Effector memory CD8-positive, alpha-beta T cell (primary cell): ENCODE data around the gene TNNC2.
"Not testable (repeated sequence)": the region's sequence is repeated elsewhere in the genome, so short reads cannot be mapped to it uniquely, and the experiment has no call there.

Source experiments
- ATAC-seq: fragments of 150-1000 bp; cut with Tn5 transposase; replicated peaks from 2 replicates; pipeline ENCODE4 v1.10.0; 2021; ENCODE audit warnings: mild to moderate bottlenecking, moderate library complexity
- DNase-seq, 3 experiments: peaks; one replicate each; pipeline ENCODE4 v3.0.0; 2021
- H3K27ac Mint-ChIP-seq, 2 donors: one replicate each; pipeline ENCODE4 v1.8.0; 2022; ENCODE audit warnings: mild to moderate bottlenecking in 2 of 2, mixed read lengths in 2 of 2, moderate library complexity in 2 of 2
- H3K27me3 Mint-ChIP-seq, 2 donors: one replicate each; pipeline ENCODE4 v1.8.0; 2022; ENCODE audit warnings: mixed read lengths in 2 of 2
- H3K36me3 Mint-ChIP-seq: one replicate; pipeline ENCODE4 v1.8.0; 2022; ENCODE audit warnings: mild to moderate bottlenecking, moderate library complexity, mixed read lengths; ENCODE audit not compliant: insufficient read depth
- H3K4me1 Mint-ChIP-seq, 2 donors: one replicate each; pipeline ENCODE4 v1.8.0; 2022; ENCODE audit warnings: low read depth in 2 of 2, mixed read lengths in 2 of 2
- H3K4me3 Mint-ChIP-seq, 2 donors: one replicate each; pipeline ENCODE4 v1.8.0; 2022; ENCODE audit warnings: mild to moderate bottlenecking in 2 of 2, mixed read lengths in 2 of 2, moderate library complexity in 2 of 2
- H3K9me3 Mint-ChIP-seq, 2 donors: one replicate each; pipeline ENCODE4 v1.8.0; 2022; ENCODE audit warnings: mixed read lengths in 2 of 2

Gene TNNC2

GRCh38 chr20:45840700-45841198 is 13.6 kb upstream of the TNNC2 start:
- no peak for DNase-seq
- H3K27me3 Mint-ChIP-seq: no peaks in the 10 kb centered on the region
- H3K27ac Mint-ChIP-seq: no peak overlapping the region
- H3K9me3 Mint-ChIP-seq: no peaks in the 10 kb centered on the region
- peaks cover 6 to 10% of the 10 kb centered on the region in 2 donors for H3K4me1 Mint-ChIP-seq
- no peak for ATAC-seq
- peaks cover 18% of the 10 kb centered on the region for H3K36me3 Mint-ChIP-seq
- no peak overlapping the region for H3K4me3 Mint-ChIP-seq

- H3K4me1 Mint-ChIP-seq: peaks cover 9 to 11% of the 10 kb centered on the region in 2 donors
- peak overlapping the region in 1 of 2 donors; percentile 68 for H3K27ac Mint-ChIP-seq
- no peaks in the 10 kb centered on the region for H3K9me3 Mint-ChIP-seq
- DNase-seq (no peak), ATAC-seq (no peak)
- H3K27me3 Mint-ChIP-seq: no peaks in the 10 kb centered on the region
- no peak overlapping the region for H3K4me3 Mint-ChIP-seq
- H3K36me3 Mint-ChIP-seq: no peaks in the 10 kb centered on the region
These were observed 9.7 kb upstream of the TNNC2 start for GRCh38 chr20:45836841-45837240.

DNA sequence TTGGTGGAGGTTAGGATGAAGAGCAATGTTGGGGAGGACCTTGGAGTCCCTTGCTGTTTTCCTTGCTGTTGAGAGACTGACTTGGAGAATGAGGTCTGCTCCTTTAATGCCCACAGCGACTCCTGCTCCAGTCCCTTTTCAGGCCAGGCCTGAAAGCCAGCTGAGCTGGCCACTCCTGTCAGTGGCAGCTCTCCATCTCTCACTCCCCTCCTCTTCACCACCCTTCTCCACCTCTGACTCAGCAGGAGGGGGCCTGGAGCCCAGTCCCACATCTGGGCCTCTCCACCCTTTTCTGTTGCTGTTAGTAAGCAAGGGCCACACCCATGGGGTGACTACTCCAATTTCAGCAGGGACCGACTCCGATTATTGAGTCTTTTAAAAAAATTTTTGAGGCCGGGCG is 8.7 kb upstream of the TNNC2 start:
- DNase-seq: no peak
- Mint-ChIP-seq H3K27ac (peak overlapping the region; percentile 16 to 68), H3K4me1 (peaks cover 9 to 11% of the 10 kb centered on the region in 2 donors), H3K4me3 (peak overlapping the region in 1 of 2 donors; percentile 15), H3K27me3 (no peaks in the 10 kb centered on the region), H3K9me3 (no peaks in the 10 kb centered on the region), H3K36me3 (no peaks in the 10 kb centered on the region)
- ATAC-seq: no peak

DNA sequence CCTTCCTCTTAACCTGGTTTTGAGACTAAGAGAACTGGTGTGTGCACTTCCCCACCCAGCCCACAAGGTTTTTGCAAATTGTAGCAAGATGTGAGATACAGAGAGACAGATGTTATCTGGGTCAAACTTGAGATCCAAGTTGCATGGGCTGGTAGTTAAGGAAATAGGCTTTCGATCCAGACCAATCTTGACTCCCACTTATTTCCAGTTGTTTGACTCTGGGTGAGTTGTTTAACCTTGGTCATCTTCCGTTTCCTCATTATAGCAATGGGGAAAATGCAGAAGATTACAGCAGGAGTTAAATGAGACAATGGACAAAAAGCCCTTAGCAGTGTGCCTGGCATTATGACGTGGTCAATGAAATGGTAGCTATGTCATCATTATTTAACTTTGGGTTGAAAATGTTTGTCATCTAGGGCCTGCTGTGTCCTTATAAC is 8.2 kb upstream of the TNNC2 start:
- ATAC-seq (no peak), DNase-seq (no peak)
- Mint-ChIP-seq H3K4me3 (peak overlapping the region in 1 of 2 donors; percentile 75), H3K27me3 (peaks cover 3 to 5% of the 10 kb centered on the region in 2 donors), H3K4me1 (peaks cover 9 to 11% of the 10 kb centered on the region in 2 donors), H3K9me3 (no peaks in the 10 kb centered on the region), H3K27ac (peak overlapping the region in 1 of 2 donors; percentile 16), H3K36me3 (no peaks in the 10 kb centered on the region)

DNA sequence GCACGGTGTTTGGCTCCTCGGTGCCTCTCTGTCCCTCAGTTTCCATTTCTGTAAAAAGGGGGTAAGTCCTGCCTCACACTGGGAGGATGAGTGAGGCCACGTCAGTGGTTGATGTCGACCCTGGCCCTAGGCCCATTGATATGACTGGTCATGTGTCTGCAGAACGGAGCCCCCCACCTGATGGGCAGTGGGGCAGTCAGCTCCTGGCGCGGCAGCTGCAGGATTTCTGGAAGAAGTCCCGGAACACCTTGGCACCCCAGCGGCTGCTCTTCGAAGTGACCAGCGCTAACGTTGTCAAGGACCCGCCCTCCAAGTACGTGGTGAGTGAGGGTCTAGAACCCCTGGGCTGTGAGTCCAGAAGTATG is 7.7 kb upstream of the TNNC2 start:
- H3K9me3 Mint-ChIP-seq: no peaks in the 10 kb centered on the region
- H3K36me3 Mint-ChIP-seq: no peaks in the 10 kb centered on the region
- no peak overlapping the region for H3K27ac Mint-ChIP-seq
- DNase-seq (no peak), ATAC-seq (no peak)
- peaks cover 6% of the 10 kb centered on the region in 2 donors for H3K27me3 Mint-ChIP-seq
- H3K4me3 Mint-ChIP-seq: peak overlapping the region; percentile 75 to 82
- peaks cover 9 to 11% of the 10 kb centered on the region in 2 donors for H3K4me1 Mint-ChIP-seq

DNA sequence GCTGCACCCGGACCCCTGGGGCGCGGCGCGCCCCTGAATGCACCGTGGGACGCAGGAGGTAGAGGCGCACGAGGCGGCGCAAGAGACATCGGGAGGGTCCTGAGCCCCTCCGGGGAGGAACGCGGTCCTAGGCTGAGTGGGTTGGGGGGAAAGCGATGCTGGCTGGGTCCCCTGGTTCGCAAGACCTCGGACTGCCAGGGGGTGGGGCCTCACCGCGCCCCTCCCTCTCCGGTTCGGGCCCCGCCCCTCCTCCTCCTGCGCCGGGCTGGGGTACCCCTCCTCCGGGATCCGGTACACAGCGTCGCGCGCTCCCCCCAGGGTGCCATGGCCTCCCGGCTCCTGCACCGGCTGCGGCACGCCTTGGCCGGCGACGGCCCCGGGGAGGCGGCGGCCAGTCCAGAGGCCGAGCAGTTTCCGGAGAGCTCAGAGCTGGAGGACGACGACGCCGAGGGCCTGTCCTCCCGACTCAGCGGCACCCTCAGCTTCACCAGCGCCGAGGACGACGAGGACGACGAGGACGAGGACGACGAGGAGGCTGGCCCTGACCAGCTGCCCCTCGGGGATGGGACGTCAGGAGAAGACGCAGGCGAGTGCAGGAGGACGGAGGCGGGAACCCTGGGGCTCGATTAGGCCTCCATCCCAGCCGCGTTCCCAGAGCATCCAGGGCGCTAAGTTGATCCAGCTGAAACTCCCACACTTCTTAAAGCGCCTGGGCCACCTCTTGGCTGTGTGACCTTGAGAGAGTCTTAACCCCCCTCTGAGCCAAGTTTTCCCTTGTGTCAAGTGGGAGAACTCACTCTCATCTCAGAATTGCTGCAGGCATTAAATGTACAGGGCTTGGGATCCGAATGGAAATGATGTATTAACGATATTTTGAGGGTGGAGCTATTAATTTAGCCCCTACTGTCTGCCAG is 7.0 kb upstream of the TNNC2 start:
- H3K4me1 Mint-ChIP-seq: peaks cover 9 to 11% of the 10 kb centered on the region in 2 donors
- H3K27ac Mint-ChIP-seq: no peak overlapping the region
- peak overlapping the region; percentile 75 to 82 for H3K4me3 Mint-ChIP-seq
- H3K36me3 Mint-ChIP-seq: no peaks in the 10 kb centered on the region
- peaks cover 6% of the 10 kb centered on the region in 2 donors for H3K27me3 Mint-ChIP-seq
- H3K9me3 Mint-ChIP-seq: no peaks in the 10 kb centered on the region
- peak; percentile 67 for ATAC-seq
- DNase-seq: peak in 1 of 3 experiments; percentile 18

GRCh38 chr20:45833030-45833882 is 6.1 kb upstream of the TNNC2 start, which contains the start of gene SNX21:
Gene SNX21 (plus strand): TSS chr20:45833799. CDS start chr20:45833920, 121 bp downstream.
- peak within 1 kb of the TSS; percentile 75 to 82 for H3K4me3 Mint-ChIP-seq
- peak in 2 of 3 experiments; percentile 9 to 19 for DNase-seq

DNA sequence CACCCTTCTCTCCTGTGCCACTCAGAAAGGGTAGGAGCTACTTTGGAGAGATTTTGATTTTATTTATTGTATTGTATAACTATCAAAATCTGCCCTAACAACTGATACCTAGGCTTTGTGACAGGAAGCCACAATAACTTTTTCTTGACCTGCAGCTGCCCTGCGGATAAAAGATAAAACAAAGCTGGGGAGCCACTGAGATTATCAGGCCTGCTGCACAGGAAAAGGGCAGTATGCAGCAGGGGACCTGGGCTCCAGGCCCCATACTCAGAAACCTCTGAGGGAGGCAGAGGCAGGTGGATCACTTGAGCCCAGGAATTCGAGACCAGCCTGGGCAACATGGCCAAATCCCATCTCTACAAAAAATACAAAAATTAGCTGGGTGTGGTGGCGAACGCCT is 5.5 kb upstream of the TNNC2 start:
- DNase-seq: no peak
- peaks cover 9 to 11% of the 10 kb centered on the region in 2 donors for H3K4me1 Mint-ChIP-seq
- peak overlapping the region in 1 of 2 donors; percentile 87 for H3K27ac Mint-ChIP-seq
- ATAC-seq: no peak
- peaks cover 6% of the 10 kb centered on the region in 2 donors for H3K27me3 Mint-ChIP-seq
- H3K36me3 Mint-ChIP-seq: no peaks in the 10 kb centered on the region
- no peaks in the 10 kb centered on the region for H3K9me3 Mint-ChIP-seq
- peak overlapping the region; percentile 75 to 82 for H3K4me3 Mint-ChIP-seq

More at GRCh38 chr20:45833030-45833882, 6.1 kb upstream of the TNNC2 start, which contains the start of gene SNX21:
- H3K4me1 Mint-ChIP-seq: peaks cover 9 to 11% of the 10 kb centered on the region in 2 donors
- peaks cover 6% of the 10 kb centered on the region in 2 donors for H3K27me3 Mint-ChIP-seq
- peak within 1 kb of the TSS in 1 of 2 donors; percentile 87 for H3K27ac Mint-ChIP-seq
- ATAC-seq: peak; percentile 75
- H3K9me3 Mint-ChIP-seq: no peaks in the 10 kb centered on the region
- H3K36me3 Mint-ChIP-seq: no peaks in the 10 kb centered on the region

DNA sequence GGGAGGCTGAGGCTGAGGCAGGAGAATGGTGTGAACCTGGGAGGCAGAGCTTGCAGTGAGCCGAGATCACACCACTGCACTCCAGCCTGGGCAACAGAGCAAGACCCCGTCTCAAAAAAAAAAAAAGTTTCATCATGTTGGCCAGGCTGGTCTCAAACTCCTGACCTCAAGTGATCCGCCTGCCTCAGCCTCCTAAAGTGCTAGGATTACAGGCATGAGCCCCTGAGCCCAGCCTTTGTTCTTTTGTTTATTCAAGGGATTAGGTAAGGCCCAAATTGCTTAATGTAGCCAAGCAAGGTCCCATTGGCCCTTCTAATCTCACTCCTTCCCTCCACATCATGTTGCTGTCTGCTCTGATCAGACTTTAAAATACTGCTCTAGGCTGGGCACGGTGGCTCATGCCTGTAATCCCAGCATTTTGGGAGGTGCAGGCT is 2.6 kb upstream of the TNNC2 start:
- not testable (repeated sequence) for H3K27ac Mint-ChIP-seq, DNase-seq, ATAC-seq, H3K9me3 Mint-ChIP-seq, H3K4me3 Mint-ChIP-seq, H3K36me3 Mint-ChIP-seq
- Mint-ChIP-seq H3K27me3 (peaks cover 9 to 11% of the 10 kb centered on the region in 2 donors), H3K4me1 (peaks cover 9 to 11% of the 10 kb centered on the region in 2 donors)

GRCh38 chr20:45828589-45828988 is 1.5 kb upstream of the TNNC2 start:
- no peak overlapping the region for H3K27ac Mint-ChIP-seq
- ATAC-seq (no peak), DNase-seq (no peak)
- no peaks in the 10 kb centered on the region for H3K36me3 Mint-ChIP-seq
- H3K27me3 Mint-ChIP-seq: peaks cover 20 to 22% of the 10 kb centered on the region in 2 donors
- H3K4me3 Mint-ChIP-seq: no peak overlapping the region
- no peaks in the 10 kb centered on the region for H3K9me3 Mint-ChIP-seq
- H3K4me1 Mint-ChIP-seq: peaks cover 18% of the 10 kb centered on the region in 2 donors

DNA sequence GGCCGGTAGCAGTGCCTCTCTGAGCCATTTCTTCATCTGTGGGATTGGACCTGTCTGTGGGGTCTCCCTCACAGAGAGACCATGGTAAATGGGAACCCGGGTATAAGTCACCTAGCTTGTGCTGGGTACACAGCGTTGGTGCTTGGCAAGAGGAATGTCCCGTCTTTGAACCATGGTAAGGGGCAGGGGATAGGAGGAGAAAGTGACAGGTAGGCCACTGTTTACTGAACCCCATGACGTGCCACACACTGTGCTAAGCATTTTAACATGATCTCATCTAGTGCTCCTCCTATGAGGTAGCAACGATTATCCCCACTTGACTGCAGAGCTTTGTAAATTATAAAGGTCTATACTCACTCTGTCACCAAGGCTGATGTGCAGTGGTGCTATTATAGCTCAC is 600 bp upstream of the TNNC2 start:
- Mint-ChIP-seq H3K27me3 (peaks cover 28 to 31% of the 10 kb centered on the region in 2 donors), H3K9me3 (no peaks in the 10 kb centered on the region), H3K27ac (no peak overlapping the region), H3K4me3 (no peak overlapping the region), H3K4me1 (peaks cover 9 to 15% of the 10 kb centered on the region in 2 donors), H3K36me3 (no peaks in the 10 kb centered on the region)
- DNase-seq (no peak), ATAC-seq (no peak)

DNA sequence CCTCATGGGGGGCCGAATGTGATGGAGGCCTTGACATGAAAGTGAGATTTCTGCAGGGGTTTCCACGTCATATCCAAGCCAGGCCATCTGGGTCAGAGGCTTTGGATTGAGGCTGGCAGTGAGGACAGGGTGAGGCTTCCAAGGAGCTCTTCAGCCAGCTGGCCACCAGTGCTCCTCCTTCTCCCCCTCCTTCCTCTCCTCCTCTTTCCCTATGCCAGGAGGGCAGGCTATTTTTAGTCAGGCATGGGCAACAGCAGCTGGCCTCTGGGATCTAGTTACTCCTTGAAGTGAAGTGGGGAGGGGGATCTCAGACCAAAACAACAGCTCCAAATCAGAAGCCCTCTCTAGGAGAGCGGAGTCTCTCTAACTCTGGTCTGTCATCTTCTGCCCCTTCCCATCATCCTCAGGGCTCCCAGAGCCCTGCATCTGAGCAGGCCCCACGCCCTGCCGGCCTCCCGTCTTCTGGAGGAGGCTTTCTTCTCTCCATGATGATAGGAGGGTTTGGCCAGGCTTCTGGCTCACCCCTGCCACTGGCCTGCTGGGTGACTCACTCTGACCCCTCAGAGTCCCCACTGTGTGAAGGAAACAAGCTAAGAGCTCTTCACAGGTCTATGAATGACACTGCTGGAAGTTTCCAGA is 612 bp downstream of the TNNC2 start:
- Mint-ChIP-seq H3K9me3 (no peaks in the 10 kb centered on the region), H3K27ac (no peak overlapping the region), H3K36me3 (no peaks in the 10 kb centered on the region), H3K4me1 (peaks cover 9 to 15% of the 10 kb centered on the region in 2 donors), H3K27me3 (peaks cover 35 to 41% of the 10 kb centered on the region in 2 donors), H3K4me3 (no peak overlapping the region)
- ATAC-seq: no peak
- no peak for DNase-seq
